WTC11 (cell line): ENCODE data around the gene FFAR3. TPM values are rescaled to one million over a fixed set of nuclear protein-coding genes. Genes with fewer than 3 reads are reported as not detected.

Experiments
- ATAC-seq: fragments of 200-7000 bp; cut with Tn5 transposase; 2 replicates; pipeline ENCODE4 v1.10.0; 2021; ENCODE audit warnings: mild to moderate bottlenecking, moderate library complexity
- CTCF ChIA-PET: fragments of 300-600 bp; sonication (Branson Sonifier 250); formaldehyde crosslinking; loops from one replicate; lab custom pipeline; 2021; ENCODE audit warnings: antibody characterized with exemption; lab: Charles Lee
- POLR2A ChIA-PET: fragments of 350-600 bp; sonication (Branson Sonifier 250); formaldehyde crosslinking; loops from one replicate; lab custom pipeline; 2021; ENCODE audit warnings: antibody characterized with exemption; lab: Charles Lee
- DNase-seq: peaks from one replicate; pipeline ENCODE4 v3.0.0; 2021; ENCODE audit warnings: low spot score
- H3K27ac Mint-ChIP-seq: 2 replicates; pipeline ENCODE4 v1.8.0; 2021; ENCODE audit warnings: mixed read lengths
- H3K27me3 Mint-ChIP-seq: 2 replicates; pipeline ENCODE4 v1.8.0; 2021; ENCODE audit warnings: low read depth, mild to moderate bottlenecking, moderate library complexity, mixed read lengths
- H3K36me3 Mint-ChIP-seq: 2 replicates; pipeline ENCODE4 v1.8.0; 2021; ENCODE audit warnings: mixed read lengths
- H3K4me1 Mint-ChIP-seq: 2 replicates; pipeline ENCODE4 v1.8.0; 2022; ENCODE audit warnings: mixed read lengths
- H3K4me3 Mint-ChIP-seq: 2 replicates; pipeline ENCODE4 v1.8.0; 2021; ENCODE audit warnings: mild to moderate bottlenecking, moderate library complexity, mixed read lengths
- H3K9me3 Mint-ChIP-seq: 2 replicates; pipeline ENCODE4 v1.8.0; 2021; ENCODE audit warnings: mixed read lengths
- CBFB ChIP-seq: sonication (generic); formaldehyde crosslinking; IDR thresholded peaks from 2 replicates; pipeline ENCODE4 v1.8.1; 2022; ENCODE audit warnings: mild to moderate bottlenecking, low read depth, missing genetic modification reagents
- CREB1 ChIP-seq: sonication (generic); formaldehyde crosslinking; IDR thresholded peaks from 2 replicates; pipeline ENCODE4 v1.8.0; 2023; ENCODE audit warnings: mild to moderate bottlenecking, missing genetic modification reagents
- IRF2 ChIP-seq: sonication (generic); formaldehyde crosslinking; IDR thresholded peaks from 2 replicates; pipeline ENCODE4 v1.8.0; 2022; ENCODE audit warnings: low read depth, missing genetic modification reagents, borderline replicate concordance
- JAZF1 ChIP-seq: fragments of 250-450 bp; sonication (Bioruptor Pico); IDR thresholded peaks from 2 replicates; pipeline ENCODE4 v1.9.0; 2021; ENCODE audit warnings: moderate library complexity, mild to moderate bottlenecking, inconsistent platforms
- NR2C2 ChIP-seq: sonication (generic); formaldehyde crosslinking; IDR thresholded peaks from 2 replicates; pipeline ENCODE4 v1.8.0; 2022; ENCODE audit warnings: mild to moderate bottlenecking, missing genetic modification reagents
- SMAD4 ChIP-seq: sonication (generic); formaldehyde crosslinking; IDR thresholded peaks from 2 replicates; pipeline ENCODE4 v1.8.0; 2022; ENCODE audit warnings: mild to moderate bottlenecking, missing genetic modification reagents
- SP1 ChIP-seq: sonication (generic); formaldehyde crosslinking; conservative IDR thresholded peaks from 2 replicates; pipeline ENCODE4 v1.8.1; 2022; ENCODE audit warnings: missing genetic modification reagents
- ZNF121 ChIP-seq: sonication (generic); formaldehyde crosslinking; IDR thresholded peaks from 2 replicates; pipeline ENCODE4 v1.8.0; 2023; ENCODE audit warnings: missing genetic modification reagents
- ZNF219 ChIP-seq: sonication (generic); formaldehyde crosslinking; IDR thresholded peaks from 2 replicates; pipeline ENCODE4 v1.8.0; 2023; ENCODE audit warnings: missing genetic modification reagents, mild to moderate bottlenecking, borderline replicate concordance
- total RNA-seq: library from RNA; stranded (reverse); gene quantifications from 3 replicates; pipeline ENCODE4 v1.2.3, GENCODE V29; 2021
- TF ChIP-seq, protein P1 (sequence below): sonication (generic); formaldehyde crosslinking; IDR thresholded peaks from 2 replicates; pipeline ENCODE4 v1.8.1; 2023; ENCODE audit warnings: mild to moderate bottlenecking, missing genetic modification reagents, moderate library complexity
- TF ChIP-seq, protein P2 (sequence below): sonication (generic); formaldehyde crosslinking; IDR thresholded peaks from 2 replicates; pipeline ENCODE4 v1.8.0; 2022; ENCODE audit warnings: missing genetic modification reagents
- TF ChIP-seq, protein P3 (sequence below): sonication (generic); formaldehyde crosslinking; IDR thresholded peaks from 2 replicates; pipeline ENCODE4 v1.8.1; 2023; ENCODE audit warnings: mild to moderate bottlenecking, missing genetic modification reagents, moderate library complexity
- TF ChIP-seq, protein P4 (sequence below): sonication (generic); formaldehyde crosslinking; IDR thresholded peaks from 2 replicates; pipeline ENCODE4 v1.8.0; 2023; ENCODE audit warnings: missing genetic modification reagents
- TF ChIP-seq, protein P5 (sequence below): fragments of 200-600 bp; IDR thresholded peaks from 2 replicates; pipeline ENCODE4 v1.8.0; 2022; ENCODE audit warnings: antibody characterized with exemption
- TF ChIP-seq, protein P6 (sequence below): sonication (generic); formaldehyde crosslinking; IDR thresholded peaks from 2 replicates; pipeline ENCODE4 v1.8.1; 2022; ENCODE audit warnings: missing genetic modification reagents, borderline replicate concordance
- TF ChIP-seq, protein P7 (sequence below): sonication (generic); formaldehyde crosslinking; IDR thresholded peaks from 2 replicates; pipeline ENCODE4 v1.8.1; 2023; ENCODE audit warnings: mild to moderate bottlenecking, moderate library complexity, missing genetic modification reagents

Gene FFAR3
- total RNA-seq, 1 experiment from 2014 or later, result not detected

DNA sequence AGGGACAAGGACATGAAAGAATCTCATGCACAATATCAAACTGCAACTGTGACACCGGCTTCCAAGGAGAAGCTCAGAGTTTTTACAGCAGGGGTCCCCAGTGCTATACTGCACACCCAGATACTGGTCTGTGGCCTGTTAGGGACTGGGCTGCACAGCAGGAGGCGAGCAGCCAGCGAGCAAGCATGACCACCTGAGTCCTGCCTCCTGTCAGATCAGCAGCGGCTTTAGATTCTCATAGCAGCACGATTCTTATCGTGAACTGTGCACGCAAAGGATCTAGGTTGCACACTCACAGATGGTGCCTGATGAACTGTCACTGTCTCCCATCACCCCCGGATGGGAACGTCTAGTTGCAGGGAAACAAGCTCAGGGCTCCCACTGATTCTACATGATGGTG, 42.4 kb upstream of the FFAR3 start:
- Mint-ChIP-seq H3K36me3 (no peaks in the 10 kb centered on the region), H3K27ac (no peak overlapping the region), H3K4me1 (no peaks in the 10 kb centered on the region), H3K27me3 (no peaks in the 10 kb centered on the region; the same call in 1 of the 2 replicates), H3K9me3 (no peaks in the 10 kb centered on the region), H3K4me3 (no peak overlapping the region)
- DNase-seq (no peak), ATAC-seq (no peak)
- ChIA-PET CTCF (interaction anchor here (0.6 to 1.0 kb wide), 3 partner anchors 9 to 37 kb away, joined by 3 read pairs; no protein-coding TSS in a partner anchor), POLR2A (no interaction called here)
- TF ChIP-seq, protein P1, sequence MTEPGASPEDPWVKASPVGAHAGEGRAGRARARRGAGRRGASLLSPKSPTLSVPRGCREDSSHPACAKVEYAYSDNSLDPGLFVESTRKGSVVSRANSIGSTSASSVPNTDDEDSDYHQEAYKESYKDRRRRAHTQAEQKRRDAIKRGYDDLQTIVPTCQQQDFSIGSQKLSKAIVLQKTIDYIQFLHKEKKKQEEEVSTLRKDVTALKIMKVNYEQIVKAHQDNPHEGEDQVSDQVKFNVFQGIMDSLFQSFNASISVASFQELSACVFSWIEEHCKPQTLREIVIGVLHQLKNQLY (CRISPR knock-in tag), result no peak
- no peak for TF ChIP-seq CREB1 (CRISPR knock-in tag)
- no peak for TF ChIP-seq ZNF121 (CRISPR knock-in tag)
- TF ChIP-seq, protein P2, sequence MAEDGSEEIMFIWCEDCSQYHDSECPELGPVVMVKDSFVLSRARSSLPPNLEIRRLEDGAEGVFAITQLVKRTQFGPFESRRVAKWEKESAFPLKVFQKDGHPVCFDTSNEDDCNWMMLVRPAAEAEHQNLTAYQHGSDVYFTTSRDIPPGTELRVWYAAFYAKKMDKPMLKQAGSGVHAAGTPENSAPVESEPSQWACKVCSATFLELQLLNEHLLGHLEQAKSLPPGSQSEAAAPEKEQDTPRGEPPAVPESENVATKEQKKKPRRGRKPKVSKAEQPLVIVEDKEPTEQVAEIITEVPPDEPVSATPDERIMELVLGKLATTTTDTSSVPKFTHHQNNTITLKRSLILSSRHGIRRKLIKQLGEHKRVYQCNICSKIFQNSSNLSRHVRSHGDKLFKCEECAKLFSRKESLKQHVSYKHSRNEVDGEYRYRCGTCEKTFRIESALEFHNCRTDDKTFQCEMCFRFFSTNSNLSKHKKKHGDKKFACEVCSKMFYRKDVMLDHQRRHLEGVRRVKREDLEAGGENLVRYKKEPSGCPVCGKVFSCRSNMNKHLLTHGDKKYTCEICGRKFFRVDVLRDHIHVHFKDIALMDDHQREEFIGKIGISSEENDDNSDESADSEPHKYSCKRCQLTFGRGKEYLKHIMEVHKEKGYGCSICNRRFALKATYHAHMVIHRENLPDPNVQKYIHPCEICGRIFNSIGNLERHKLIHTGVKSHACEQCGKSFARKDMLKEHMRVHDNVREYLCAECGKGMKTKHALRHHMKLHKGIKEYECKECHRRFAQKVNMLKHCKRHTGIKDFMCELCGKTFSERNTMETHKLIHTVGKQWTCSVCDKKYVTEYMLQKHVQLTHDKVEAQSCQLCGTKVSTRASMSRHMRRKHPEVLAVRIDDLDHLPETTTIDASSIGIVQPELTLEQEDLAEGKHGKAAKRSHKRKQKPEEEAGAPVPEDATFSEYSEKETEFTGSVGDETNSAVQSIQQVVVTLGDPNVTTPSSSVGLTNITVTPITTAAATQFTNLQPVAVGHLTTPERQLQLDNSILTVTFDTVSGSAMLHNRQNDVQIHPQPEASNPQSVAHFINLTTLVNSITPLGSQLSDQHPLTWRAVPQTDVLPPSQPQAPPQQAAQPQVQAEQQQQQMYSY (CRISPR knock-in tag), result no peak
- TF ChIP-seq, protein P3, sequence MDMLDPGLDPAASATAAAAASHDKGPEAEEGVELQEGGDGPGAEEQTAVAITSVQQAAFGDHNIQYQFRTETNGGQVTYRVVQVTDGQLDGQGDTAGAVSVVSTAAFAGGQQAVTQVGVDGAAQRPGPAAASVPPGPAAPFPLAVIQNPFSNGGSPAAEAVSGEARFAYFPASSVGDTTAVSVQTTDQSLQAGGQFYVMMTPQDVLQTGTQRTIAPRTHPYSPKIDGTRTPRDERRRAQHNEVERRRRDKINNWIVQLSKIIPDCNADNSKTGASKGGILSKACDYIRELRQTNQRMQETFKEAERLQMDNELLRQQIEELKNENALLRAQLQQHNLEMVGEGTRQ, result no peak

DNA sequence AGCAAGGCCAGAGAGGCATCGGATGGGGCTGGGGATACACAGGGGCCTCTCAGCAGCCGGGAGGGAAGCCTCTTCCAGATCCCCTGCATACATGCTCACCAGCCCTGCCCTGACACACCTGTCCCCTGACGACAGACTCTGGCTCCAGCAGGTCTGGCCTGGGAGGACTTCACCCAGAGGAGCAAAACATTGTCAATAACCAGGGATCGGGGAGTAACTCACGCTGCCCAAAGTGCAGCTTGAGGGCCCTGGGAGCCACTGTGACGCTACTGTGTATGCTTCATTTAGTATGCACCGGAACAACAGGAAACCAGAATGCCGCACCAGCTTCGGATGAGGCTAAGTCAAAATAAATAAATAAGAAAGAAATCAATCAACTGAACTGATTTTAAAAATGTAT, 41.7 kb upstream of the FFAR3 start:
- no peak overlapping the region for H3K27ac Mint-ChIP-seq
- H3K36me3 Mint-ChIP-seq, result no peaks in the 10 kb centered on the region
- peaks cover 2% of the 10 kb centered on the region; the same call in 1 of the 2 replicates for H3K9me3 Mint-ChIP-seq
- ChIA-PET POLR2A (no interaction called here), CTCF (no interaction called here)
- peaks cover 1% of the 10 kb centered on the region for H3K27me3 Mint-ChIP-seq
- ATAC-seq (no peak), DNase-seq (no peak)
- no peak overlapping the region for H3K4me3 Mint-ChIP-seq
- no peaks in the 10 kb centered on the region for H3K4me1 Mint-ChIP-seq
- no peak for TF ChIP-seq NR2C2 (CRISPR knock-in tag)

DNA sequence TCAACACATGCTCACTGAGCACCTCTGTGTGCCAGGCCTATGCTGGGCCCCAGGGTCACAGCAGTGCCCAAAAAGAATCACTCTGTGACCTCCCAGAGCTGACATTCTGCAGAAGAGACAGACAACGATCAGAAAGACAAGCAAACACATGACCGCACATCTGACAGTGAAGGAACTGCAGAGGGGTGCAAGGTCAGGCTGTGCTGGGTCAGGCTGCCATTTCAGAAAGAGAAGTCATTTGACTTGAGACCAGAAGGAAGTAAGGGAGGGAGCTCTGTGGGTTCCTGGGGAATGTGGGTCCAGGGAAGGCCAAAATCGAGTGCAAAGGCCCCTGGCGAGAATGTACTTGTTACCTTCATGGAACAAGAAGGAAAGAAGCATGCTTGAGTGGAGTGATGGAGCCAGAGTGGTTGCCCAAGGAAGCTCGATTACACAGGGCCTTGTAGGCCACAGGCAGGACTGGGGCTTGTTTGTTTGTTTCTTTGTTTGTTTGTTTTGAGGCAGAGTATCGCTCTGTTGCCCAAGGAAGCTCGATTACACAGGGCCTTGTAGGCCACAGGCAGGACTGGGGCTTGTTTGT, 40.7 kb upstream of the FFAR3 start:
- H3K27me3 Mint-ChIP-seq, result peaks cover 8% of the 10 kb centered on the region
- CTCF ChIA-PET, result interaction anchor here (0.6 to 1.3 kb wide), 3 partner anchors 175 to 193 kb away, joined by 3 to 4 read pairs (median 3); no protein-coding TSS in a partner anchor
- no peak for TF ChIP-seq ZNF219
- TF ChIP-seq, protein P4, sequence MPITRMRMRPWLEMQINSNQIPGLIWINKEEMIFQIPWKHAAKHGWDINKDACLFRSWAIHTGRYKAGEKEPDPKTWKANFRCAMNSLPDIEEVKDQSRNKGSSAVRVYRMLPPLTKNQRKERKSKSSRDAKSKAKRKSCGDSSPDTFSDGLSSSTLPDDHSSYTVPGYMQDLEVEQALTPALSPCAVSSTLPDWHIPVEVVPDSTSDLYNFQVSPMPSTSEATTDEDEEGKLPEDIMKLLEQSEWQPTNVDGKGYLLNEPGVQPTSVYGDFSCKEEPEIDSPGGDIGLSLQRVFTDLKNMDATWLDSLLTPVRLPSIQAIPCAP, result no peak
- TF ChIP-seq, protein P5, sequence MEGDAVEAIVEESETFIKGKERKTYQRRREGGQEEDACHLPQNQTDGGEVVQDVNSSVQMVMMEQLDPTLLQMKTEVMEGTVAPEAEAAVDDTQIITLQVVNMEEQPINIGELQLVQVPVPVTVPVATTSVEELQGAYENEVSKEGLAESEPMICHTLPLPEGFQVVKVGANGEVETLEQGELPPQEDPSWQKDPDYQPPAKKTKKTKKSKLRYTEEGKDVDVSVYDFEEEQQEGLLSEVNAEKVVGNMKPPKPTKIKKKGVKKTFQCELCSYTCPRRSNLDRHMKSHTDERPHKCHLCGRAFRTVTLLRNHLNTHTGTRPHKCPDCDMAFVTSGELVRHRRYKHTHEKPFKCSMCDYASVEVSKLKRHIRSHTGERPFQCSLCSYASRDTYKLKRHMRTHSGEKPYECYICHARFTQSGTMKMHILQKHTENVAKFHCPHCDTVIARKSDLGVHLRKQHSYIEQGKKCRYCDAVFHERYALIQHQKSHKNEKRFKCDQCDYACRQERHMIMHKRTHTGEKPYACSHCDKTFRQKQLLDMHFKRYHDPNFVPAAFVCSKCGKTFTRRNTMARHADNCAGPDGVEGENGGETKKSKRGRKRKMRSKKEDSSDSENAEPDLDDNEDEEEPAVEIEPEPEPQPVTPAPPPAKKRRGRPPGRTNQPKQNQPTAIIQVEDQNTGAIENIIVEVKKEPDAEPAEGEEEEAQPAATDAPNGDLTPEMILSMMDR, result no peak
- no peak for TF ChIP-seq JAZF1 (CRISPR knock-in tag)
- no peak for TF ChIP-seq CBFB
- TF ChIP-seq SMAD4 (CRISPR knock-in tag), result no peak
- no peak for TF ChIP-seq NR2C2 (CRISPR knock-in tag)
- TF ChIP-seq, protein P6, sequence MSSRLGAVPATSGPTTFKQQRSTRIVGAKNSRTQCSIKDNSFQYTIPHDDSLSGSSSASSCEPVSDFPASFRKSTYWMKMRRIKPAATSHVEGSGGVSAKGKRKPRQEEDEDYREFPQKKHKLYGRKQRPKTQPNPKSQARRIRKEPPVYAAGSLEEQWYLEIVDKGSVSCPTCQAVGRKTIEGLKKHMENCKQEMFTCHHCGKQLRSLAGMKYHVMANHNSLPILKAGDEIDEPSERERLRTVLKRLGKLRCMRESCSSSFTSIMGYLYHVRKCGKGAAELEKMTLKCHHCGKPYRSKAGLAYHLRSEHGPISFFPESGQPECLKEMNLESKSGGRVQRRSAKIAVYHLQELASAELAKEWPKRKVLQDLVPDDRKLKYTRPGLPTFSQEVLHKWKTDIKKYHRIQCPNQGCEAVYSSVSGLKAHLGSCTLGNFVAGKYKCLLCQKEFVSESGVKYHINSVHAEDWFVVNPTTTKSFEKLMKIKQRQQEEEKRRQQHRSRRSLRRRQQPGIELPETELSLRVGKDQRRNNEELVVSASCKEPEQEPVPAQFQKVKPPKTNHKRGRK (CRISPR knock-in tag), result no peak
- TF ChIP-seq, protein P7, sequence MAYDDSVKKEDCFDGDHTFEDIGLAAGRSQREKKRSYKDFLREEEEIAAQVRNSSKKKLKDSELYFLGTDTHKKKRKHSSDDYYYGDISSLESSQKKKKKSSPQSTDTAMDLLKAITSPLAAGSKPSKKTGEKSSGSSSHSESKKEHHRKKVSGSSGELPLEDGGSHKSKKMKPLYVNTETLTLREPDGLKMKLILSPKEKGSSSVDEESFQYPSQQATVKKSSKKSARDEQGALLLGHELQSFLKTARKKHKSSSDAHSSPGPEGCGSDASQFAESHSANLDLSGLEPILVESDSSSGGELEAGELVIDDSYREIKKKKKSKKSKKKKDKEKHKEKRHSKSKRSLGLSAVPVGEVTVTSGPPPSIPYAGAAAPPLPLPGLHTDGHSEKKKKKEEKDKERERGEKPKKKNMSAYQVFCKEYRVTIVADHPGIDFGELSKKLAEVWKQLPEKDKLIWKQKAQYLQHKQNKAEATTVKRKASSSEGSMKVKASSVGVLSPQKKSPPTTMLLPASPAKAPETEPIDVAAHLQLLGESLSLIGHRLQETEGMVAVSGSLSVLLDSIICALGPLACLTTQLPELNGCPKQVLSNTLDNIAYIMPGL (CRISPR knock-in tag), result no peak
- TF ChIP-seq SP1 (CRISPR knock-in tag), result no peak
- TF ChIP-seq IRF2 (CRISPR knock-in tag), result no peak
- TF ChIP-seq, all 79 proteins: peak for 0
- Mint-ChIP-seq H3K36me3 (0 out of 2 replicates have a peak, but pooled peaks cover 2% of the 10 kb centered on the region), H3K4me1 (no peaks in the 10 kb centered on the region), H3K9me3 (peaks cover 11% of the 10 kb centered on the region), H3K4me3 (no peak overlapping the region), H3K27ac (no peak overlapping the region)
- POLR2A ChIA-PET, result no interaction called here
- DNase-seq (no peak), ATAC-seq (no peak)
